ENCODE data around the gene ACAP3.
"Not testable (repeated sequence)": the region's sequence is repeated elsewhere in the genome, so short reads cannot be mapped to it uniquely, and the experiment has no call there.

Gene ACAP3

GRCh38 chr1:1264026-1264425 lies 43.7 kb downstream of the ACAP3 start:
- DNase-seq (ENCODE audit: low spot score), result no peak

GRCh38 chr1:1262758-1263157 lies 45.0 kb downstream of the ACAP3 start:
- DNase-seq (ENCODE audit: low spot score), result no peak

DNA sequence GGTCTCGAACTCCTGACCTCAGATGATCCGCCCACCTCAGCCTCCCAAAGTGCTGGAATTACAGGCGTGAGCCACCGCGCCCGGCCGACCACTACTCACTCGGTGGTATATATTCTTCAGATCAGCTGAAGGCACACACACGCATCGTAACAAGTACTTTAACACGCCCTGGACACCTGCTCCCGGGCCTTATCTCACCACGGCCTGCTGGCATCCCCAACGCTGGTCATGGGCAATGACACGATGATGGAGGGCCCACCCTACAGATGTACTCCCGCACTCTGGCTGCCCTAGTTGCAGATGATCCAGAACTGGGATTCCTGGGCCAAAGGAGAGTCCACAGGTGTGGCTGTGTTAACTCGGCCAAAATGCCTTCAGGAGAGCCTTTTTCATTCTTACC lies 45.7 kb downstream of the ACAP3 start:
- no peak for DNase-seq (ENCODE audit: low spot score)

- DNase-seq (ENCODE audit: low spot score), result no peak
Measured at GRCh38 chr1:1260843-1261560, 46.7 kb downstream of the ACAP3 start.

DNA sequence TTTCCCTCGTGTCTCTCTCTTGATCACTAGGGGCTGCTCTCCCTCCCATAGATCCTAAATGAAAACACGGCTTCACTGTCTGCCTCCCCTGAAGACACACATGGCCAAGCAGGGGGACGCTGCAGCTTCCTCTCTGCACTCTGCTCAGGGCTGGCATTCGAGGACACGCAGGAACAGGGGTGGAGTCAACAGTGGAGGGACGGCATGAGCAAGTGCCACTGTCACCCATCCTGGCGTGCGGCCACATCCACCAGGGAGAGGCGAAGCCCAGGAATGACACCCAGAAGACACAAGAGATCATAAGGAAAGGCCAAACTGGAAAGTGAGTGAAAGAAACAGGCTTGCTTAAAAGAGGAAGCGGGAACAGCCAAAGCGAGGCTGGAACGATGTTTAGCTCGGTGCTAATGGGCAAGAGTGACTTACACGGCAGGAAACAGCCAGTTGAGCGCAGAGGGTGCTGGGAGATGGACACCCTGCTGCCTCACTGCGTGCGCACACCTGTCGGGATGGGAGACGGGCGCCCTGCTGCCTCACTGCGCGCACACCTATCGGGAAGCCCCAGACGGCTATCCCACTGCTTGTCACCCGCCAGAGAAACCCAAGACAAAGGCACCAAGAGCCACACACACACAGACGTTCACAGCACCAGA lies 47.7 kb downstream of the ACAP3 start:
- DNase-seq (ENCODE audit: low spot score), result no peak

DNA sequence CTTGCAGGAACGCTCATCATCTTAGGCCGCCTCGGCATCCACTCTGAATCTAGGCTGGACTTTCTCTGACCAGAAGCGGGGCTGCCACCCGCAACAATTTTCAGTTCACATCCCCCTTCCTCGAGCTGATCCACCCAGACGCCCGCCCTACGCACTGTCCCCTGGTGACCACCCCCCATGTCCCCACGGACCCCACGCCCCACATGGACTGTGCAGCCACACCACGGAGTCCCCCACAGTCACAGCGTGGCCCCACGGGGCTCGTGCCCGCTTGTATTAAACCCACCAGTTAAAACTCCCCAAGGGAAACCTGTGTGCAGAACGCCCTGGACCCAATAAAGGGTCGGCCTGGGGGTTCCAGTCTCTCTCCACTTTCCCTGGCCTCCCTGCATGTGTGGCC lies 48.2 kb downstream of the ACAP3 start:
- no peak for DNase-seq (ENCODE audit: low spot score)

DNA sequence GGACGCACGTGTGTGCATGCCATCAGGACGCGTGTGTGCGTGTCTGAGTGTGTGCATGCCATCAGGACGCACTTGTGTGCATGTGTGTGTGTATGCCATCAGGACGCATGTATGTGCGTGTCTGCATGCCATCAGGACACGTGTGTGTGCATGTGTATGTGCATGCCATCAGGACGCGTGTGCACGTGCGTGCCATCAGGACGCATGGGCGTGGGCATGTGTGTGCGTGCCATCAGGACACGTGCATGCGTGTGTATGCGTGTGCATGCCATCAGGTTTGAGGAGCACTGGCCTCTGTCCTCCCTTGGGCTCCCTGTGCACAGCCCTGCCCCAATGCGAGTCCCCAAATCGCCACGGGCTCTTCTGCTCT lies 48.6 kb downstream of the ACAP3 start:
- DNase-seq (ENCODE audit: low spot score), result no peak

DNA sequence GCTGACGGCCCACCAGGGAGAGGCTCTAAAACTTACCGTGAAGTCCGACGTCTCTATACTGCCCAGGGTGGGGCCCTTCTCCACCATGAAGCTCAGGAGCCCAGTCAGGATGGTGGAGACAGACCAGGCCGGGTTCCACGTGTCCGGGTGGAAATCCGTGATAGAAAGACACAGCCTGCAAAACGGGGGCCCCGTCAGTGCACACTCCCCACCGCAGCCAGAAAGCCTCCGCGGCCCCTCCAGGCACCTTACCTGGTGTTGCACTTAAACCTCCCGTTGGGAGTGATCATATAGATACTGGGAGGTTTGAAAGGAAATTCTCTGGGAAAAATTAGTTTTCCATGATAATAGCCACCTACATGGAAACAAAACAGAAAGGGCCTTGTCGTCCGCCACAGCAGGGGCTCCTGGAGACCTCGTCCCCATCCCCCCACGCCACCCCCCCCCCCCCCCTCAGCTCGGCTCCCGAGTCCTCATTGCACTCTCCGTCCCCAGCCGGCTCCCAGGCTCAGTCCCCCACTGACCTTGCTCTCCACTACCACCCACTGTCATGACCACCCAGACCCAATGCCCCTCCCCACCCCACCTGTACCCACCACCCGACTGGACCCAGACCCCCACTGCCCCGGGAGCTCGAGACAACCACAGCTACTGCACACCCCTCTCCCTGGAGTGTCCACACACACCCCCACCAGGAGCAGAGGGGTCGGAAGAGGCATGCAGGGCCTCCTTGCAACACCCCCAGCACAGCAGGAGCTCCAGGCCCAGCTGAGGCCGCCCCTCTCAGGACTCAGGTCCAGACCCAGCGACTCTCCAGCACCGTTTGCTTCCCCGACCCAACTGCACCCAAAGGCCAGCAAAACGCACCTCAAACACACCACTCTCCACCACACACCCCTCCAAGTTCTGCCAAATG lies 50.5 kb downstream of the ACAP3 start:
- DNase-seq (ENCODE audit: low spot score), result peak; percentile 51

DNA sequence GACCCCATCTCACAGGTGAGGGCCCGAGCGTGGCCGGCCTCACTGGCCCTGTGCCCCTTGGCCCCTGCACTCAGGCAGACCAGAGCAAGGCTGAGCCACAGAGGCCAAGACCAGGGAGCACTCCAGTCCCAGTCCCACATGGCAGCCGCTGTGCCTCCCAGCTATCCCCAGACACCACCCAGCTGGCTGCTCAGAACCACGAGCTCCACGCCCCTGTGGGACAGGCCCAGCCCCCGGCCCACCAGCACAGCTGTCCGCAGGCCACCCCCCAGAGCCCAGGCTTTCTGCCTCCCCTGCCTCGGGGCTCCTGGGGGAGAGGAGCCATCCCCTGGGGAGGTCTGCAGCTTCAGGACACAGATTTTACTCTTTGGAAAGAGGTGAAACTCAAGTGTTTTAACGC lies 52.1 kb downstream of the ACAP3 start:
- DNase-seq (ENCODE audit: low spot score), result no peak

DNA sequence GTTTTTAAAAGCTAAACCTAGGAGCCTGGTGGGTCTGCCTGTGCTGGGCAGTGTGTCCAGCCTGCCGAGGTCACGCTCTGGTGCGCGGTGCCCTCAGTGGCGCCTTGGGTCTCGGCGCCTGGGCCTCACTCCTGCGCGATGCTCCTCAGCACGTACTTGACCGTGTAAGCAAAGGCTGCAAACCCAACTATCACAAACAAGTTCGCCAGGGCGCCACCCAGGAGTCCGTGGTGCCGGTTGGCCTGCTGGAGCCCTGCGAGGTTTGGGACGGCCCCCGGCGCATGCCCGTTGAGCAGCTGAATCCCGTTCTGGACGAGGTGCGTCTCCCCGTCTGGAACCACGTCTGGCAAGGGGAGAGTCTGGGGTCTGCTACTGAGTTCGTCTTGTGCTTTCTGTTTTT lies 52.7 kb downstream of the ACAP3 start:
- no peak for DNase-seq (ENCODE audit: low spot score)

DNA sequence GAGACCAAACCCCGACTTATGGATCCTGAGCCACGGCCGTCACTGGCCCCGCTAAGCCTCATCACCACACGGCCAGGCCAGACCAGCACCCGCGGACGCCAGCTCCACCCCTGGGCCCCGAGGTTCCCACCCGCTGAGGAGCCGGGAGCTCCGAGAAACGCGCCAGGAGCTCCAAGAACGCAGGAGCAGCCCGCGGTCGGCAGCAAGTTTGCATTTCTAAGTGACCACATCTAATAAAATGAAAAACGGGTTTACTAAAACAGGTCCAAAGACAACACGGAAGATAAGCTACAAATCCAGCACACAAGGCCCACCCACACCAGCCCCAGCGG lies 53.1 kb downstream of the ACAP3 start:
- no peak for DNase-seq (ENCODE audit: low spot score)

- DNase-seq (ENCODE audit: low spot score), result no peak
Measured at GRCh38 chr1:1253972-1254666, 53.6 kb downstream of the ACAP3 start.

GRCh38 chr1:1253314-1253713 lies 54.4 kb downstream of the ACAP3 start:
- no peak for DNase-seq (ENCODE audit: low spot score)

DNA sequence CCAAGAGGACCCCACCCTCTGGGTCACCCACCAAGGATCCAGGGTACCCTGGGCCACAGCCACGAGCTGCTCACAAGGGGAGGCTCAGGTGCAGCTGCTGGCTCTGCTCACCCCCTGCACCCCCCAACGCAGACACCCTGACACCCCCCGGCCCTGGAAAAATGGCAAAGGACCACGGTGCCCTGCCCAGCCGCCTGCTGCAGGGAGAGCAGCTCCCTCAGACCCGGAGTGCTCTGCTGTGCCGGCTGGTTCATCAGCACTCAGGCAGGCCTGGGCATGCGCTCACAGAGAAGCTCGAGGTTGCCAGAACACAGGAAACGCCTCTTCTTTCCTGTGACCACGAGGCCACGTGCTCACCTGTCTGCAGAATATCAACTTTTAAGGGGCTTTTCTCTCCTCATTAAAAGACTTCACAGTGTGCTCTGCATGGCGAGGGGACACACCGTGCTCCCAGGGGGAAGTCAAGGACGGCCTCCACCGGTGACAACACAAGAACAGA lies 56.9 kb downstream of the ACAP3 start:
- no peak for DNase-seq (ENCODE audit: low spot score)

GRCh38 chr1:1248009-1248913 lies 59.5 kb downstream of the ACAP3 start:
- not testable (repeated sequence) for DNase-seq (ENCODE audit: low spot score)

DNA sequence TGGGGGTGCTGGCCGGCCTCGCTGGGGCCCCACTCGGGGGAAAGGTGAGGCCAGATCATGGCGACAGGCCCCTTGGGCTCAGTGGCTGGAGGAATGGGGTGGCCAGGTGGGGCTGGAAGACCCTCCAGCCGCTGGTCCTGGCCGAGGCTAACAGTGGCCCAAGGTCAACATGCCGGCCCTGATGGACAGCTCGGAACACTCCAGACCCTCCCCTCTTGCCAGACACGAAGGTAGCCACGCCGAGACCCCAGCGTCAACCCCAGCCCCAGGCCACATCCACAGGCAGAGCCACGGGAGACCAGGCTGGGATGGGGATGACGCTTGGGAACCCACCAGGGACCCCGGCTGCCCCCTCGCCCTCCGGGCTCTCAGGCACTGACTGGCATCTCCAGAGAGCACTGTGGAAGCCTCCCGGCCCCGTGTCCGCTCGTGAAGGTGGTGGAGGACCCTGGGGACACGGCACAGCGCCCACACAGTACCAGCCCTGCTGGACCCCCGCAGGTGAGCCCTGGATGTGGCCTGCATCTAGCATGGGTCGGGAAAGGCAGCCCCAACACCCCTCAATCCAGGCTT lies 60.3 kb downstream of the ACAP3 start:
- DNase-seq (ENCODE audit: low spot score), result no peak

- DNase-seq (ENCODE audit: low spot score), result peak; percentile 73
Measured at GRCh38 chr1:1246577-1247340, 61.0 kb downstream of the ACAP3 start, which contains the start of gene C1QTNF12. TSS of gene C1QTNF12 (minus strand) at chr1:1246722. CDS start at chr1:1246690, 32 bp downstream.

- no peak for DNase-seq (ENCODE audit: low spot score)
Measured at GRCh38 chr1:1245817-1246576, 61.7 kb downstream of the ACAP3 start.

DNA sequence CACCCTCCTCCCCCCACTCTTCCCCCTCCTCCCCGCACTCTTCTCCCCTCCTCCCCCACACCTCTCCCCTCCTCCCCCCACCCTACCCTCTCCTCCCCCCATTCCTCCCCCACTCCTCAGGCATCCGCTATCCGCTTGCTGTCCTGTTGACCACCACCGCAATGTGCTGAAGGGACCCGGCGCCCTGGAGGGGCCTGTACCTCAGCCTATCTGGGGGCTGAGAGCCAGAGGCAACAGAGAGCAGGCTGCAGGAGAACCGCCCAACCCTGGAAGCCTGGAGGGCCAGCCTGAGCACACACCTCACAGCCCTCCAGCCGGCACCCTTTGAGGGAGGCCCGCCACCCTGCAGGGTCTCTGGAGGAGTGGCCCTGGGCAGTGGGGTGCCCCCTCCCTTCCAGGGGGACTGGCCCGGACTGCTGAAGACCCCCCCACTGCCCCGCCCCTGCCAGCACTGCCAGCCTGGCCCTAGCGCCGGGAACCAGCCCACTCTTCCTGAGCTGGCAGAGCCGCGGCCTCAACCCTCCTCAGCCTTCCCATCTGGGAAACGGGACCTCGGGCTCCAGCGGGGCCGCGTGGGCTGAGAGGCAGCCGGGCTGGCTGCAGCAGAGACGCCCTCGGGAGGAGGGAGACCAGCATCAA lies 62.4 kb downstream of the ACAP3 start:
- no peak for DNase-seq (ENCODE audit: low spot score)
